ENCODE measurements around the gene CASK.

DNA sequence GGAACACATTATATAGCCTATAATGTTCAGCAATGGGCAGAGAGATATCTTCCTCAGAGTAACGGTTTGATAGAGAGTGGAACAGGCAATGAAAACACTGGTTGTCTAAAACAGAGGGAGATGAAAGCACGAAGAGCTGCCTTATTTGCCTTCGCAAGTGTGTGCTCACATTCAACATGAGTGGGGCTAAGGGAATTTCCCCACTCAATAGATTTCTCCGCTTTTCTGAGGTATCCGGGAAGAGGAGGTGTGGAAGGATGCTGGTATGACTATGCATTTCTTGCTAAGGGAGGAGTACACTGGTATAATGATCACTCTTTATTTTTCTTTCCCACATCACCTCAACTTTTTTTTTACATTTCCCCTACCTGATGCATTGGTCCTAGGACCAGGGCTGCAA is 207.1 kb downstream of the CASK start:
- no peak for TF ChIP-seq EP300 (IDR thresholded peaks at IDR 0.05)
- no peak for TF ChIP-seq POLR2AphosphoS5 (IDR thresholded peaks at IDR 0.05)

All from upper lobe of left lung (tissue), 4 donors.